ENCODE results near the gene CNKSR2.

CNKSR2 gene

GRCh38 chrX:21638311-21638710 lies 264.1 kb downstream of the CNKSR2 start:
- TF ChIP-seq POLR2AphosphoS5 (IDR thresholded peaks at IDR 0.05; ENCODE audit: borderline replicate concordance, low read depth, low read length) (no peak), EZH2 (IDR thresholded peaks at IDR 0.05) (no peak), FOXP2 (optimal IDR thresholded peaks at IDR 0.05; ENCODE audit: control extremely low read depth, extremely low read length, insufficient read depth) (no peak)
- DNase-seq (ENCODE audit: low read depth, low spot score), result no peak
- Histone ChIP-seq H3K9ac (ENCODE audit: insufficient read length) (no peak overlapping the region), H3K27ac (no peak overlapping the region), H3K36me3 (ENCODE audit: insufficient read depth, low read length) (no peaks in the 10 kb centered on the region), H3K4me3 (no peak overlapping the region), H3K9me3 (ENCODE audit: low read depth, low read length) (no peaks in the 10 kb centered on the region)

GRCh38 chrX:21639775-21640174 lies 265.6 kb downstream of the CNKSR2 start:
- no peaks in the 10 kb centered on the region for H3K9me3 ChIP-seq (ENCODE audit: low read depth, low read length)
- no peak overlapping the region for H3K9ac ChIP-seq (ENCODE audit: insufficient read length)
- no peak overlapping the region for H3K4me3 ChIP-seq
- H3K36me3 ChIP-seq (ENCODE audit: insufficient read depth, low read length), result no peaks in the 10 kb centered on the region
- TF ChIP-seq EZH2 (IDR thresholded peaks at IDR 0.05), result no peak
- TF ChIP-seq FOXP2 (optimal IDR thresholded peaks at IDR 0.05; ENCODE audit: control extremely low read depth, extremely low read length, insufficient read depth), result no peak
- no peak for TF ChIP-seq POLR2AphosphoS5 (IDR thresholded peaks at IDR 0.05; ENCODE audit: borderline replicate concordance, low read depth, low read length)
- H3K27ac ChIP-seq, result no peak overlapping the region
- no peak for DNase-seq (ENCODE audit: low read depth, low spot score)

DNA sequence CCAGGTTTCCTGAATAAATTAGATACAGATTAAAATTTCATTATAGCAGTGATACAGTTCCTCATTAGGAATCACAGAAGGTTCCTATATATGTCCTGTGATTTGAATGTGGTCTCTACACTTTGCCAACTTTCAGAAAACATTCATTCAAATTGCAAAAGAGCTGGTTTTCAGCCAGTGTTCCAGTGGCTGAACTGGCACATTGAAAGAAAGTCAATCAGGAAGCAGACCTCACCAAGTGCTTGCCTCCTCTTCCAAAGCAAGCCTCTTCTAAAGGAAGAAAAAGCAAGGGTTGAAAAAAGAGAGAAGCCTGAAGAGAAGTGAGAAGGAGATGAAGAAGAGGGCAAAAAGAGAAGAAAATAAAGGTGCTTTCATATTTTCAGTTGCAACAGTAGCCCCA lies 271.2 kb downstream of the CNKSR2 start:
- Histone ChIP-seq H3K9me3 (ENCODE audit: low read depth, low read length) (no peaks in the 10 kb centered on the region), H3K27ac (no peak overlapping the region), H3K9ac (ENCODE audit: insufficient read length) (no peak overlapping the region), H3K36me3 (ENCODE audit: insufficient read depth, low read length) (no peaks in the 10 kb centered on the region), H3K4me3 (no peak overlapping the region)
- no peak for DNase-seq (ENCODE audit: low read depth, low spot score)
- no peak for TF ChIP-seq EZH2 (IDR thresholded peaks at IDR 0.05)
- no peak for TF ChIP-seq POLR2AphosphoS5 (IDR thresholded peaks at IDR 0.05; ENCODE audit: borderline replicate concordance, low read depth, low read length)
- TF ChIP-seq FOXP2 (optimal IDR thresholded peaks at IDR 0.05; ENCODE audit: control extremely low read depth, extremely low read length, insufficient read depth), result no peak

DNA sequence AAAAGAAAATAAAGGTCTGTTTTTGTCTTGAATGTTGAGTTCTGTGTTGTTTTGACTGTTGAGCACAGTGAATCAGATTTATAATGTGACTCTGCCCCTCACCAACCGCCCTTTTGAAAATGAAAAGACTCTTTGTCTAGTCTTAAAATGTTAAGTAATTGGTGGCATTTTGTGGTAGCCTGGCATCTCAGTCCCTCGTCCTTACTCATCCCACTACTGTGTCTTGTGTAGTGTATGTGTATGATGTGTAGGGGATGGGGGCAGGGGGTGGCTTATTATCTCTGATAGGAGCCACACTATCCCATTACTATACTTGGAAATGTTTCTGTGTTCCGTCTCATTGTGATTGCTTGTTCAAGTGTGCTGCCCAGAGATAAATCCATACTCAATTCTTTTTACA lies 271.7 kb downstream of the CNKSR2 start:
- H3K4me3 ChIP-seq, result no peak overlapping the region
- DNase-seq (ENCODE audit: low read depth, low spot score), result no peak
- TF ChIP-seq POLR2AphosphoS5 (IDR thresholded peaks at IDR 0.05; ENCODE audit: borderline replicate concordance, low read depth, low read length) (no peak), FOXP2 (optimal IDR thresholded peaks at IDR 0.05; ENCODE audit: control extremely low read depth, extremely low read length, insufficient read depth) (no peak), EZH2 (IDR thresholded peaks at IDR 0.05) (no peak)
- H3K9me3 ChIP-seq (ENCODE audit: low read depth, low read length), result no peaks in the 10 kb centered on the region
- no peaks in the 10 kb centered on the region for H3K36me3 ChIP-seq (ENCODE audit: insufficient read depth, low read length)
- no peak overlapping the region for H3K9ac ChIP-seq (ENCODE audit: insufficient read length)
- no peak overlapping the region for H3K27ac ChIP-seq

- no peak for DNase-seq (ENCODE audit: low read depth, low spot score)
- H3K4me3 ChIP-seq, result no peak overlapping the region
- TF ChIP-seq FOXP2 (optimal IDR thresholded peaks at IDR 0.05; ENCODE audit: control extremely low read depth, extremely low read length, insufficient read depth) (no peak), EZH2 (IDR thresholded peaks at IDR 0.05) (no peak), POLR2AphosphoS5 (IDR thresholded peaks at IDR 0.05; ENCODE audit: borderline replicate concordance, low read depth, low read length) (no peak)
- no peaks in the 10 kb centered on the region for H3K9me3 ChIP-seq (ENCODE audit: low read depth, low read length)
- H3K27ac ChIP-seq, result no peak overlapping the region
- no peaks in the 10 kb centered on the region for H3K36me3 ChIP-seq (ENCODE audit: insufficient read depth, low read length)
- H3K9ac ChIP-seq (ENCODE audit: insufficient read length), result no peak overlapping the region
Measured at GRCh38 chrX:21655901-21656586, 281.8 kb downstream of the CNKSR2 start.

GRCh38 chrX:21656587-21657317 lies 282.5 kb downstream of the CNKSR2 start:
- H3K27ac ChIP-seq, result no peak overlapping the region
- H3K4me3 ChIP-seq, result no peak overlapping the region
- no peaks in the 10 kb centered on the region for H3K9me3 ChIP-seq (ENCODE audit: low read depth, low read length)
- DNase-seq (ENCODE audit: low read depth, low spot score), result no peak
- no peak for TF ChIP-seq FOXP2 (optimal IDR thresholded peaks at IDR 0.05; ENCODE audit: control extremely low read depth, extremely low read length, insufficient read depth)
- no peak for TF ChIP-seq EZH2 (IDR thresholded peaks at IDR 0.05)
- no peak for TF ChIP-seq POLR2AphosphoS5 (IDR thresholded peaks at IDR 0.05; ENCODE audit: borderline replicate concordance, low read depth, low read length)
- H3K9ac ChIP-seq (ENCODE audit: insufficient read length), result no peak overlapping the region
- H3K36me3 ChIP-seq (ENCODE audit: insufficient read depth, low read length), result no peaks in the 10 kb centered on the region

DNA sequence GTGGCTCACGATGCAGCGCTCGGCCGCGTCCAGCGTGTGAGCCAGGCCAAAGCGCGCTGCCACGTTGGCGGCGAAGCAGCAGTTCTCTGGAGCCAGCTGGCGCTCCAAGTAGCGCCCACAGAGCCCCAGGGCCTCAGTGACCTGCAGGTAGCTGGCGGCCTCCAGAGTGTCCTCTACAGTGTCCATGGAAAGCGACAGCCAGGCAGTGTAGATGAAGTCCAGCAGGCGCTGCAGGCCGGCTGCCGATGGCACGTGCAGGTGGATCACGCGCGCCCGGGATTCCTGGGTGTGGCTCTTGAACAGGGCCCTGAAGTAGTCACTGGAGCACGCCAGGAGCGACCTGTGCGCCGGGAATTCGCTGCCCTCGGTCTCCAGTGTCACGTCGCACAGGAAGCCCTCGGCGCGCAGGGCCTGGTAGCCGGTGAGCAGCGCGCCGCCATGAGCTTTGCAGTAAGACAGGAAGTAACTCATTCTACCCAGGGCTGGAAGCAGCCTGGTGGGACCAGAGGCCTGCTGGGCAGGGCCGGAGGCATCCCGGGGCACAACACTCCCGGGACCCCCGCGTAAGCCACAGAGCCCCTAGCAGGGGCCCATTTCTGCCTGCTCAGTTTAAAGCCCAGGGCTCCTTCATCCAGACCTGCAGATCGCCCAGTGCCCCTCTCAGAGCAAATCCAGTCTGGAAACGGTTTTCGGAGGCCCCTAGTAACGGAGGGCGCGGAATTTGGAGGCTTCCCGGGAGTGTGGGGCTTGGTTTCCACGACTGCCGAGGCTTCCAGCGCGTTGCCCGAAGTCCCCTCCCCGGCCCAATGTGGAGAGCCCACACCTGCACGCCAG lies 283.3 kb downstream of the CNKSR2 start:
- Histone ChIP-seq H3K27ac (no peak overlapping the region), H3K9me3 (ENCODE audit: low read depth, low read length) (no peaks in the 10 kb centered on the region), H3K4me3 (no peak overlapping the region), H3K36me3 (ENCODE audit: insufficient read depth, low read length) (no peaks in the 10 kb centered on the region), H3K9ac (ENCODE audit: insufficient read length) (no peak overlapping the region)
- no peak for DNase-seq (ENCODE audit: low read depth, low spot score)
- TF ChIP-seq FOXP2 (optimal IDR thresholded peaks at IDR 0.05; ENCODE audit: control extremely low read depth, extremely low read length, insufficient read depth), result no peak
- no peak for TF ChIP-seq POLR2AphosphoS5 (IDR thresholded peaks at IDR 0.05; ENCODE audit: borderline replicate concordance, low read depth, low read length)
- TF ChIP-seq EZH2 (IDR thresholded peaks at IDR 0.05), result no peak

- TF ChIP-seq FOXP2 (optimal IDR thresholded peaks at IDR 0.05; ENCODE audit: control extremely low read depth, extremely low read length, insufficient read depth) (no peak), POLR2AphosphoS5 (IDR thresholded peaks at IDR 0.05; ENCODE audit: borderline replicate concordance, low read depth, low read length) (no peak), EZH2 (IDR thresholded peaks at IDR 0.05) (no peak)
- no peaks in the 10 kb centered on the region for H3K9me3 ChIP-seq (ENCODE audit: low read depth, low read length)
- H3K27ac ChIP-seq, result no peak within 1 kb of the TSS
- H3K9ac ChIP-seq (ENCODE audit: insufficient read length), result no peak within 1 kb of the TSS
- H3K4me3 ChIP-seq, result no peak within 1 kb of the TSS
- no peaks in the 10 kb centered on the region for H3K36me3 ChIP-seq (ENCODE audit: insufficient read depth, low read length)
- DNase-seq (ENCODE audit: low read depth, low spot score), result no peak
Measured at GRCh38 chrX:21658152-21658737, 284.0 kb downstream of the CNKSR2 start, which contains the start of gene KLHL34. KLHL34 (minus strand) TSS chrX:21658330; CDS start chrX:21657788, 542 bp downstream.
